ENCODE measurements around the gene ST14. TPM values are rescaled to one million over a fixed set of nuclear protein-coding genes. Genes with fewer than 3 reads are reported as not detected.

ST14 gene
- total and polyA plus RNA-seq, 4 donors, result 24.3 to 81.1 (median 54.1) TPM

GRCh38 chr11:130178441-130179339 is 19.1 kb downstream of the ST14 start:
- Histone ChIP-seq H3K4me3 (no peak overlapping the region), H3K9me3 (ENCODE audit: control insufficient read depth in 4 of 4, insufficient read depth in 3 of 4, low read length in 3 of 4) (peaks cover 0 to 3% (median 0%) of the 10 kb centered on the region in 4 donors), H3K36me3 (ENCODE audit: control insufficient read depth in 4 of 4, insufficient read depth in 4 of 4, low read length in 4 of 4) (no peaks in the 10 kb centered on the region), H3K4me1 (ENCODE audit: control insufficient read depth in 5 of 5, insufficient read depth in 5 of 5, low read length in 5 of 5) (peaks cover 4 to 24% (median 11%) of the 10 kb centered on the region in 5 donors), H3K9ac (ENCODE audit: insufficient read depth in 1 of 2, low read length in 2 of 2) (no peak overlapping the region), H3K27me3 (ENCODE audit: control insufficient read depth in 3 of 3, insufficient read depth in 3 of 3, low read length in 2 of 3) (no peaks in the 10 kb centered on the region), H3K27ac (ENCODE audit: low read depth in 1 of 2, low read length in 1 of 2) (no peak overlapping the region)
- ATAC-seq (ENCODE audit: insufficient read depth, low FRiP score) (no peak), DNase-seq (peak in 1 of 3 donors; percentile 12)
- no peak for TF ChIP-seq CTCF (IDR thresholded peaks at IDR 0.05; ENCODE audit: control extremely low read depth, extremely low read depth)
- 62 to 77% methylated on average over 16 of the region's 16 CpGs for WGBS, 2 donors

- ATAC-seq (ENCODE audit: insufficient read depth, low FRiP score), result no peak
- Histone ChIP-seq H3K27me3 (ENCODE audit: control insufficient read depth in 3 of 3, insufficient read depth in 3 of 3, low read length in 2 of 3) (no peaks in the 10 kb centered on the region), H3K36me3 (ENCODE audit: control insufficient read depth in 4 of 4, insufficient read depth in 4 of 4, low read length in 4 of 4) (no peaks in the 10 kb centered on the region), H3K4me3 (no peak overlapping the region), H3K4me1 (ENCODE audit: control insufficient read depth in 5 of 5, insufficient read depth in 5 of 5, low read length in 5 of 5) (peaks cover 7 to 24% (median 11%) of the 10 kb centered on the region in 5 donors), H3K9me3 (ENCODE audit: control insufficient read depth in 4 of 4, insufficient read depth in 3 of 4, low read length in 3 of 4) (peaks cover 0 to under 1% (median 0%) of the 10 kb centered on the region in 4 donors), H3K9ac (ENCODE audit: insufficient read depth in 1 of 2, low read length in 2 of 2) (peak overlapping the region in 1 of 2 donors; percentile 13), H3K27ac (ENCODE audit: low read depth in 1 of 2, low read length in 1 of 2) (peak overlapping the region in 1 of 2 donors; percentile 28)
- WGBS, 2 donors, result 70 to 82% methylated on average over 21 of the region's 21 CpGs
- no peak for DNase-seq
- no peak for TF ChIP-seq CTCF (IDR thresholded peaks at IDR 0.05; ENCODE audit: control extremely low read depth, extremely low read depth)
Measured at GRCh38 chr11:130179396-130180306, 20.1 kb downstream of the ST14 start.

- Histone ChIP-seq H3K27ac (ENCODE audit: low read depth in 1 of 2, low read length in 1 of 2) (peak overlapping the region in 1 of 2 donors; percentile 17), H3K27me3 (ENCODE audit: control insufficient read depth in 3 of 3, insufficient read depth in 3 of 3, low read length in 2 of 3) (no peaks in the 10 kb centered on the region), H3K9me3 (ENCODE audit: control insufficient read depth in 4 of 4, insufficient read depth in 3 of 4, low read length in 3 of 4) (no peaks in the 10 kb centered on the region), H3K36me3 (ENCODE audit: control insufficient read depth in 4 of 4, insufficient read depth in 4 of 4, low read length in 4 of 4) (no peaks in the 10 kb centered on the region), H3K4me1 (ENCODE audit: control insufficient read depth in 5 of 5, insufficient read depth in 5 of 5, low read length in 5 of 5) (peaks cover 7 to 24% (median 11%) of the 10 kb centered on the region in 5 donors), H3K9ac (ENCODE audit: insufficient read depth in 1 of 2, low read length in 2 of 2) (no peak overlapping the region), H3K4me3 (no peak overlapping the region)
- TF ChIP-seq CTCF (IDR thresholded peaks at IDR 0.05; ENCODE audit: control extremely low read depth, extremely low read depth), result no peak
- WGBS, 2 donors, result 59 to 73% methylated on average over 4 of the region's 4 CpGs
- ATAC-seq (ENCODE audit: insufficient read depth, low FRiP score) (peak; percentile 49), DNase-seq (no peak)
Measured at GRCh38 chr11:130180491-130180890, 20.9 kb downstream of the ST14 start.

Data from lung (tissue), 12 donors.